Endodermal cell (in vitro differentiated cells): ENCODE measurements around the gene NPSR1. TPM values are rescaled to one million over a fixed set of nuclear protein-coding genes. Genes with fewer than 3 reads are reported as not detected.

ENCODE experiments used
- DNase-seq: peaks from one replicate; pipeline ENCODE4 v3.0.0-alpha.2; 2017
- H3K27ac ChIP-seq: 2 replicates; pipeline ENCODE4 v1.5.1; 2013; ENCODE audit warnings: mild to moderate bottlenecking, low read depth, low read length, moderate library complexity
- H3K27me3 ChIP-seq: 2 replicates; pipeline ENCODE4 v1.6.1; 2013; ENCODE audit warnings: mild to moderate bottlenecking, low read length, moderate library complexity; ENCODE audit not compliant: insufficient read depth, control insufficient read depth, poor library complexity, severe bottlenecking
- H3K36me3 ChIP-seq: 2 replicates; pipeline ENCODE4 v1.7.0; 2013; ENCODE audit warnings: mild to moderate bottlenecking, low read length, moderate library complexity; ENCODE audit not compliant: control insufficient read depth, insufficient read depth
- H3K4me1 ChIP-seq: one replicate; pipeline ENCODE4 v1.7.0; 2013; ENCODE audit warnings: low read length; ENCODE audit not compliant: control insufficient read depth, insufficient read depth
- H3K4me3 ChIP-seq: 2 replicates; pipeline ENCODE4 v1.5.1; 2013; ENCODE audit warnings: mild to moderate bottlenecking, low read length, moderate library complexity
- H3K9ac ChIP-seq: 2 replicates; pipeline ENCODE4 v1.6.1; 2013; ENCODE audit warnings: mild to moderate bottlenecking, low read length, moderate library complexity; ENCODE audit not compliant: poor library complexity, severe bottlenecking; ENCODE audit errors: extremely low read depth
- H3K9me3 ChIP-seq: 2 replicates; pipeline ENCODE4 v1.6.1; 2013; ENCODE audit warnings: mild to moderate bottlenecking, low read length, moderate library complexity; ENCODE audit not compliant: control insufficient read depth
- H3K27ac Mint-ChIP-seq: 2 replicates; pipeline ENCODE4 v1.8.0; 2020; ENCODE audit warnings: mixed read lengths
- H3K27me3 Mint-ChIP-seq: 2 replicates; pipeline ENCODE4 v1.8.0; 2021; ENCODE audit warnings: mild to moderate bottlenecking, mixed read lengths; ENCODE audit not compliant: insufficient read depth
- H3K36me3 Mint-ChIP-seq: 2 replicates; pipeline ENCODE4 v1.8.0; 2020; ENCODE audit warnings: low read depth, mixed read lengths
- H3K4me1 Mint-ChIP-seq: 2 replicates; pipeline ENCODE4 v1.8.0; 2020; ENCODE audit warnings: mixed read lengths
- H3K4me3 Mint-ChIP-seq: 2 replicates; pipeline ENCODE4 v1.8.0; 2020; ENCODE audit warnings: mild to moderate bottlenecking, moderate library complexity, mixed read lengths
- H3K9me3 Mint-ChIP-seq: 2 replicates; pipeline ENCODE4 v1.8.0; 2020; ENCODE audit warnings: mild to moderate bottlenecking, mixed read lengths
- CTCF ChIP-seq: fragments of 200-600 bp; sonication (generic); conservative IDR thresholded peaks from 2 replicates; pipeline ENCODE4 v1.5.0; 2021; ENCODE audit warnings: antibody characterized with exemption, mild to moderate bottlenecking
- WGBS, 2 experiments: methylation state at CpG; one replicate each; pipeline versions ENCODE4 v1.1.5 to v1.1.7; 2013; ENCODE audit warnings: missing lambda C conversion rate in 2 of 2, mixed read lengths in 1 of 2; ENCODE audit not compliant: insufficient coverage in 1 of 2, insufficient read length in 1 of 2; 5-methylcytosine and 5-hydroxymethylcytosine counted together
- total RNA-seq, 2 donors: library from RNA; stranded (reverse); fragmentation: NEBNext Ultra II Directional in 1 of 2; extraction: Animal tissue kit (Norgen Biotek cat#: 25700) in 1 of 2; gene quantifications; 2 replicates in 1 of 2; 3 replicates in 1 of 2; pipeline ENCODE4 v1.2.1, GENCODE V29; 2021

NPSR1 gene
- total RNA-seq, 2 donors from 2014 or later: not detected

GRCh38 chr7:34664755-34665154 is 6.7 kb downstream of the NPSR1 start:
- H3K9me3 ChIP-seq: no peaks in the 10 kb centered on the region
- no peak overlapping the region for H3K9ac ChIP-seq
- H3K9me3 Mint-ChIP-seq: no peaks in the 10 kb centered on the region
- H3K4me3 Mint-ChIP-seq: no peak overlapping the region
- no peak for DNase-seq
- no peaks in the 10 kb centered on the region for H3K36me3 Mint-ChIP-seq
- no peaks in the 10 kb centered on the region for H3K27me3 ChIP-seq
- peaks cover 4% of the 10 kb centered on the region for H3K27me3 Mint-ChIP-seq
- TF ChIP-seq CTCF: no peak
- H3K4me1 Mint-ChIP-seq: peaks cover 6% of the 10 kb centered on the region
- H3K36me3 ChIP-seq: no peaks in the 10 kb centered on the region
- H3K4me1 ChIP-seq: no peaks in the 10 kb centered on the region
- no peak overlapping the region for H3K27ac ChIP-seq
- H3K4me3 ChIP-seq: no peak overlapping the region
- H3K27ac Mint-ChIP-seq: no peak overlapping the region

GRCh38 chr7:34672430-34672829 is 14.4 kb downstream of the NPSR1 start:
- Histone ChIP-seq H3K4me1 (peaks cover 3% of the 10 kb centered on the region), H3K9me3 (no peaks in the 10 kb centered on the region), H3K9ac (no peak overlapping the region), H3K27ac (no peak overlapping the region), H3K27me3 (no peaks in the 10 kb centered on the region), H3K4me3 (no peak overlapping the region), H3K36me3 (no peaks in the 10 kb centered on the region)
- no peaks in the 10 kb centered on the region for H3K9me3 Mint-ChIP-seq
- no peak overlapping the region for H3K4me3 Mint-ChIP-seq
- no peak for DNase-seq
- no peaks in the 10 kb centered on the region for H3K36me3 Mint-ChIP-seq
- H3K27me3 Mint-ChIP-seq: peaks cover 4% of the 10 kb centered on the region
- no peak overlapping the region for H3K27ac Mint-ChIP-seq
- TF ChIP-seq CTCF: no peak
- WGBS, 2 experiments: 96 to 100% methylated on average over 2 to 6 of the region's 6 CpGs
- H3K4me1 Mint-ChIP-seq: peaks cover 10% of the 10 kb centered on the region

GRCh38 chr7:34673066-34673465 is 15.0 kb downstream of the NPSR1 start:
- WGBS, 2 experiments: 86 to 95% methylated on average over 1 to 3 of the region's 3 CpGs
- no peak for TF ChIP-seq CTCF
- Mint-ChIP-seq H3K27ac (no peak overlapping the region), H3K9me3 (peaks cover 3% of the 10 kb centered on the region), H3K27me3 (no peaks in the 10 kb centered on the region), H3K4me3 (no peak overlapping the region), H3K4me1 (peaks cover 10% of the 10 kb centered on the region), H3K36me3 (no peaks in the 10 kb centered on the region)
- no peaks in the 10 kb centered on the region for H3K27me3 ChIP-seq
- peaks cover 3% of the 10 kb centered on the region for H3K4me1 ChIP-seq
- H3K36me3 ChIP-seq: no peaks in the 10 kb centered on the region
- no peak overlapping the region for H3K9ac ChIP-seq
- H3K9me3 ChIP-seq: no peaks in the 10 kb centered on the region
- no peak overlapping the region for H3K4me3 ChIP-seq
- no peak for DNase-seq
- no peak overlapping the region for H3K27ac ChIP-seq
